ENCODE results near the gene DOCK4. TPM values are rescaled to one million over a fixed set of nuclear protein-coding genes. Genes with fewer than 3 reads are reported as not detected.

The DOCK4 gene
- total and polyA plus RNA-seq, 4 donors, result 2.9 to 94.3 (median 20.0) TPM

GRCh38 chr7:112101201-112101846, 104.9 kb downstream of the DOCK4 start:
- no peaks in the 10 kb centered on the region for H3K9me3 ChIP-seq (ENCODE audit: control insufficient read depth, low read length)
- H3K27ac ChIP-seq (ENCODE audit: low read depth in 1 of 2, low read length in 2 of 2), result peak overlapping the region in 1 of 2 donors; percentile 28
- ATAC-seq (ENCODE audit: low FRiP score) (no peak), DNase-seq (no peak)
- no peak overlapping the region for H3K4me3 ChIP-seq (ENCODE audit: low read length in 2 of 2)
- H3K36me3 ChIP-seq (ENCODE audit: control insufficient read depth in 1 of 2, insufficient read depth in 2 of 2, low read length in 1 of 2), result no peaks in the 10 kb centered on the region
- intact Hi-C loops (cut with DNase I), result no loop called here
- WGBS, 2 donors, result 10 to 11% methylated on average over 8 of the region's 8 CpGs
- peaks cover 0 to 4% of the 10 kb centered on the region in 2 donors for H3K4me1 ChIP-seq (ENCODE audit: control insufficient read depth in 1 of 2, insufficient read depth in 2 of 2, low read length in 2 of 2)
- no peaks in the 10 kb centered on the region for H3K27me3 ChIP-seq (ENCODE audit: control insufficient read depth in 1 of 2, insufficient read depth in 2 of 2, low read length in 1 of 2)

GRCh38 chr7:112097524-112097923, 108.7 kb downstream of the DOCK4 start:
- Histone ChIP-seq H3K27me3 (ENCODE audit: control insufficient read depth in 1 of 2, insufficient read depth in 2 of 2, low read length in 1 of 2) (no peaks in the 10 kb centered on the region), H3K27ac (ENCODE audit: low read depth in 1 of 2, low read length in 2 of 2) (no peak overlapping the region), H3K4me1 (ENCODE audit: control insufficient read depth in 1 of 2, insufficient read depth in 2 of 2, low read length in 2 of 2) (peaks cover 0 to 4% of the 10 kb centered on the region in 2 donors), H3K9me3 (ENCODE audit: control insufficient read depth, low read length) (no peaks in the 10 kb centered on the region), H3K36me3 (ENCODE audit: control insufficient read depth in 1 of 2, insufficient read depth in 2 of 2, low read length in 1 of 2) (no peaks in the 10 kb centered on the region), H3K4me3 (ENCODE audit: low read length in 2 of 2) (no peak overlapping the region)
- DNase-seq, result no peak
- intact Hi-C loops (cut with DNase I), result no loop called here
- ATAC-seq (ENCODE audit: low FRiP score), result no peak
- 51 to 74% methylated on average over 1 of the region's 1 CpG for WGBS, 2 donors

GRCh38 chr7:112093409-112093808, 112.8 kb downstream of the DOCK4 start:
- DNase-seq, result no peak
- no peaks in the 10 kb centered on the region for H3K9me3 ChIP-seq (ENCODE audit: control insufficient read depth, low read length)
- no peak overlapping the region for H3K4me3 ChIP-seq (ENCODE audit: low read length in 2 of 2)
- H3K27me3 ChIP-seq (ENCODE audit: control insufficient read depth in 1 of 2, insufficient read depth in 2 of 2, low read length in 1 of 2), result no peaks in the 10 kb centered on the region
- no peaks in the 10 kb centered on the region for H3K36me3 ChIP-seq (ENCODE audit: control insufficient read depth in 1 of 2, insufficient read depth in 2 of 2, low read length in 1 of 2)
- intact Hi-C loops (cut with DNase I), result no loop called here
- H3K27ac ChIP-seq (ENCODE audit: low read depth in 1 of 2, low read length in 2 of 2), result no peak overlapping the region
- ATAC-seq (ENCODE audit: low FRiP score), result no peak
- H3K4me1 ChIP-seq (ENCODE audit: control insufficient read depth in 1 of 2, insufficient read depth in 2 of 2, low read length in 2 of 2), result no peaks in the 10 kb centered on the region
- 95 to 97% methylated on average over 5 of the region's 5 CpGs for WGBS, 2 donors

GRCh38 chr7:112092709-112093395, 113.3 kb downstream of the DOCK4 start:
- DNase-seq, result no peak
- Histone ChIP-seq H3K4me1 (ENCODE audit: control insufficient read depth in 1 of 2, insufficient read depth in 2 of 2, low read length in 2 of 2) (no peaks in the 10 kb centered on the region), H3K4me3 (ENCODE audit: low read length in 2 of 2) (no peak overlapping the region), H3K27me3 (ENCODE audit: control insufficient read depth in 1 of 2, insufficient read depth in 2 of 2, low read length in 1 of 2) (no peaks in the 10 kb centered on the region), H3K9me3 (ENCODE audit: control insufficient read depth, low read length) (no peaks in the 10 kb centered on the region), H3K36me3 (ENCODE audit: control insufficient read depth in 1 of 2, insufficient read depth in 2 of 2, low read length in 1 of 2) (no peaks in the 10 kb centered on the region), H3K27ac (ENCODE audit: low read depth in 1 of 2, low read length in 2 of 2) (no peak overlapping the region)
- ATAC-seq (ENCODE audit: low FRiP score), result no peak
- intact Hi-C loops (cut with DNase I), result no loop called here
- 91 to 93% methylated on average over 5 of the region's 5 CpGs for WGBS, 2 donors

GRCh38 chr7:112092306-112092705, 113.9 kb downstream of the DOCK4 start:
- Histone ChIP-seq H3K4me1 (ENCODE audit: control insufficient read depth in 1 of 2, insufficient read depth in 2 of 2, low read length in 2 of 2) (no peaks in the 10 kb centered on the region), H3K36me3 (ENCODE audit: control insufficient read depth in 1 of 2, insufficient read depth in 2 of 2, low read length in 1 of 2) (no peaks in the 10 kb centered on the region), H3K27me3 (ENCODE audit: control insufficient read depth in 1 of 2, insufficient read depth in 2 of 2, low read length in 1 of 2) (no peaks in the 10 kb centered on the region), H3K4me3 (ENCODE audit: low read length in 2 of 2) (no peak overlapping the region), H3K27ac (ENCODE audit: low read depth in 1 of 2, low read length in 2 of 2) (no peak overlapping the region), H3K9me3 (ENCODE audit: control insufficient read depth, low read length) (no peaks in the 10 kb centered on the region)
- intact Hi-C loops (cut with DNase I), result no loop called here
- ATAC-seq (ENCODE audit: low FRiP score) (no peak), DNase-seq (no peak)
- 82 to 91% methylated on average over 8 of the region's 8 CpGs for WGBS, 2 donors

GRCh38 chr7:112091768-112092167, 114.4 kb downstream of the DOCK4 start:
- intact Hi-C loops (cut with DNase I), result no loop called here
- WGBS, 2 donors, result 96 to 98% methylated on average over 3 of the region's 3 CpGs
- no peaks in the 10 kb centered on the region for H3K9me3 ChIP-seq (ENCODE audit: control insufficient read depth, low read length)

GRCh38 chr7:112089551-112089950, 116.6 kb downstream of the DOCK4 start:
- H3K36me3 ChIP-seq (ENCODE audit: control insufficient read depth in 1 of 2, insufficient read depth in 2 of 2, low read length in 1 of 2), result no peaks in the 10 kb centered on the region
- ATAC-seq (ENCODE audit: low FRiP score), result no peak
- no peaks in the 10 kb centered on the region for H3K9me3 ChIP-seq (ENCODE audit: control insufficient read depth, low read length)
- H3K4me3 ChIP-seq (ENCODE audit: low read length in 2 of 2), result no peak overlapping the region
- no peak for DNase-seq
- peaks cover 0 to 9% of the 10 kb centered on the region in 2 donors for H3K4me1 ChIP-seq (ENCODE audit: control insufficient read depth in 1 of 2, insufficient read depth in 2 of 2, low read length in 2 of 2)
- WGBS, 2 donors, result 93 to 97% methylated on average over 4 of the region's 4 CpGs
- intact Hi-C loops (cut with DNase I), result no loop called here
- H3K27ac ChIP-seq (ENCODE audit: low read depth in 1 of 2, low read length in 2 of 2), result no peak overlapping the region
- H3K27me3 ChIP-seq (ENCODE audit: control insufficient read depth in 1 of 2, insufficient read depth in 2 of 2, low read length in 1 of 2), result no peaks in the 10 kb centered on the region

More at GRCh38 chr7:112091768-112092167, 114.4 kb downstream of the DOCK4 start:
- Histone ChIP-seq H3K36me3 (ENCODE audit: control insufficient read depth in 1 of 2, insufficient read depth in 2 of 2, low read length in 1 of 2) (no peaks in the 10 kb centered on the region), H3K27me3 (ENCODE audit: control insufficient read depth in 1 of 2, insufficient read depth in 2 of 2, low read length in 1 of 2) (no peaks in the 10 kb centered on the region), H3K4me3 (ENCODE audit: low read length in 2 of 2) (no peak overlapping the region), H3K4me1 (ENCODE audit: control insufficient read depth in 1 of 2, insufficient read depth in 2 of 2, low read length in 2 of 2) (peaks cover 0 to 3% of the 10 kb centered on the region in 2 donors), H3K27ac (ENCODE audit: low read depth in 1 of 2, low read length in 2 of 2) (no peak overlapping the region)
- ATAC-seq (ENCODE audit: low FRiP score) (no peak), DNase-seq (no peak)

DNA sequence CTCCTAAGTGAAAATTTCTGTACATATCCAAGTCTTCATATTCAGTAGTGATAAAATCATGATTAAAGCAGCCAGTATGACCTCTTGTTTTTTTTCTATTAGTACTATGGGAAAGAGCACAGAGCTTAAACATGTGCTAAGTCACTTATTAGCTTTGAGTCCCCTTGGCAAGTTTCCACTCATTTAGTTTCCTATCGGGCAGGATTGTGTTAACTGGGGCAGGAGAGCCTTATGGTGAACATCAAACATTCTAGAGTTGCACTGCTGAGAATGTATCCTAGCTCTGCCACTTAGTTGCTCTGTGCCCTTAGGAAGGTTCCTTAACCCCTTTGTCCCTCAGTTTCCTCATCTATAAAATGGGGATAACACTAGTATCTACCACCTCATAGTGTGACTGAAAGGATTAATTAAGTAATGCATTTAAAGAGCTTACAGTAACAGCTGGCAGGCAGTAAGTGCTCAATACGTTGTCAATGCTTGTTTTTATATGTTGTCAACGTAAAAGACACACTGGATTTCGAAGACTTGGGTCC, 117.6 kb downstream of the DOCK4 start:
- WGBS, 2 donors, result 71 to 80% methylated on average over 4 of the region's 4 CpGs
- H3K27me3 ChIP-seq (ENCODE audit: control insufficient read depth in 1 of 2, insufficient read depth in 2 of 2, low read length in 1 of 2), result no peaks in the 10 kb centered on the region
- no peak overlapping the region for H3K4me3 ChIP-seq (ENCODE audit: low read length in 2 of 2)
- H3K9me3 ChIP-seq (ENCODE audit: control insufficient read depth, low read length), result no peaks in the 10 kb centered on the region
- peaks cover 2 to 9% of the 10 kb centered on the region in 2 donors for H3K4me1 ChIP-seq (ENCODE audit: control insufficient read depth in 1 of 2, insufficient read depth in 2 of 2, low read length in 2 of 2)
- DNase-seq (no peak), ATAC-seq (ENCODE audit: low FRiP score) (no peak)
- H3K27ac ChIP-seq (ENCODE audit: low read depth in 1 of 2, low read length in 2 of 2), result no peak overlapping the region
- intact Hi-C loops (cut with DNase I), result no loop called here
- H3K36me3 ChIP-seq (ENCODE audit: control insufficient read depth in 1 of 2, insufficient read depth in 2 of 2, low read length in 1 of 2), result no peaks in the 10 kb centered on the region
